ENCODE data around the gene APOF. TPM values are rescaled to one million over a fixed set of nuclear protein-coding genes. Genes with fewer than 3 reads are reported as not detected.

Gene APOF
- total and polyA plus RNA-seq, 2 of the 13 experiments (the other 11 are each of a cell fraction or from before 2014, with no cell fraction given) = 3.3 to 23.9 TPM

- H3K4me3 ChIP-seq (replicated peaks in 1 of 3; ENCODE audit: insufficient read depth in 1 of 3, low read depth in 2 of 3, low read length in 3 of 3) = no peak overlapping the region
- no peak overlapping the region for H2AFZ ChIP-seq (ENCODE audit: low read length)
- H4K20me1 ChIP-seq (ENCODE audit: insufficient read depth, low read length) = no peaks in the 10 kb centered on the region
- intact Hi-C loops (cut with micrococcal nuclease; ENCODE audit: unreplicated experiment) = loop anchor here (1.0 kb wide), 1 partner anchor 10 kb away; no protein-coding TSS in a partner anchor
- H3K4me1 ChIP-seq (ENCODE audit: insufficient read depth, low read length) = peaks cover 45% of the 10 kb centered on the region
- H3K27ac ChIP-seq (ENCODE audit: extremely low read length, insufficient read depth, low read length) = peak overlapping the region; percentile 4
- POLR2A ChIA-PET = interaction anchor here (0.8 to 2.2 kb wide), 4 partner anchors 13 to 108 kb away, joined by 3 to 15 read pairs (median 6); partner anchors contain the start of genes APOF, PAN2 and STAT2
- peak; percentile 62 for DNase-seq (ENCODE audit: low spot score)
- in situ Hi-C loops (cut with HindIII; ENCODE audit: extremely low pct_ligation_motif_present, low pct_unique_long_range_greater_than_20kb) = no loop called here
- peak; percentile 39 for FAIRE-seq
- no peaks in the 10 kb centered on the region for H3K27me3 ChIP-seq (ENCODE audit: control insufficient read depth in 1 of 2, insufficient read depth in 2 of 2, low read length in 2 of 2)
- peak overlapping the region; percentile 25 for H3K4me2 ChIP-seq (ENCODE audit: low read depth, low read length)
- H3K79me2 ChIP-seq (ENCODE audit: insufficient read depth, low read length) = no peaks in the 10 kb centered on the region
- H3K9me3 ChIP-seq (ENCODE audit: low read length) = no peaks in the 10 kb centered on the region
- WGBS (ENCODE audit: low lambda C conversion rate) = 48% methylated on average over 7 of the region's 7 CpGs
- peak; percentile 69 for ATAC-seq
- no peaks in the 10 kb centered on the region for H3K36me3 ChIP-seq (replicated peaks in 1 of 2; ENCODE audit: control insufficient read depth in 1 of 2, insufficient read depth in 2 of 2, low read length in 2 of 2)
- CTCF ChIA-PET (ENCODE audit: low intra/inter-chr PET ratio, low total read pairs) = no interaction called here
- no TSS peak for BruUV-seq (replicated peaks)
- H3K9ac ChIP-seq (ENCODE audit: insufficient read depth, low read depth, low read length) = no peak overlapping the region
- TF ChIP-seq HMG20B (CRISPR knock-in tag; conservative IDR thresholded peaks at IDR 0.05) (no peak), ZNF616 (CRISPR knock-in tag; IDR thresholded peaks at IDR 0.05; ENCODE audit: low read depth) (no peak), ZMYM4 (CRISPR knock-in tag; IDR thresholded peaks at IDR 0.05) (no peak), ZNF496 (CRISPR knock-in tag; IDR thresholded peaks at IDR 0.05; ENCODE audit: insufficient replicate concordance) (no peak), HNRNPLL (IDR thresholded peaks at IDR 0.05; ENCODE audit: low read depth, low read length, poor library complexity, severe bottlenecking) (no peak), TARDBP (CRISPR knock-in tag; IDR thresholded peaks at IDR 0.05) (no peak), ISL2 (CRISPR knock-in tag; IDR thresholded peaks at IDR 0.05) (0 out of 2 replicates have a peak, but pooled peaks have one; percentile 23), ZNF276 (CRISPR knock-in tag; IDR thresholded peaks at IDR 0.05; ENCODE audit: low read depth) (no peak), ARHGAP35 (CRISPR knock-in tag; IDR thresholded peaks at IDR 0.05; ENCODE audit: borderline replicate concordance) (no peak), ZNF180 (CRISPR knock-in tag; IDR thresholded peaks at IDR 0.05; ENCODE audit: borderline replicate concordance, low read depth) (no peak)
- TF ChIP-seq, protein P1, sequence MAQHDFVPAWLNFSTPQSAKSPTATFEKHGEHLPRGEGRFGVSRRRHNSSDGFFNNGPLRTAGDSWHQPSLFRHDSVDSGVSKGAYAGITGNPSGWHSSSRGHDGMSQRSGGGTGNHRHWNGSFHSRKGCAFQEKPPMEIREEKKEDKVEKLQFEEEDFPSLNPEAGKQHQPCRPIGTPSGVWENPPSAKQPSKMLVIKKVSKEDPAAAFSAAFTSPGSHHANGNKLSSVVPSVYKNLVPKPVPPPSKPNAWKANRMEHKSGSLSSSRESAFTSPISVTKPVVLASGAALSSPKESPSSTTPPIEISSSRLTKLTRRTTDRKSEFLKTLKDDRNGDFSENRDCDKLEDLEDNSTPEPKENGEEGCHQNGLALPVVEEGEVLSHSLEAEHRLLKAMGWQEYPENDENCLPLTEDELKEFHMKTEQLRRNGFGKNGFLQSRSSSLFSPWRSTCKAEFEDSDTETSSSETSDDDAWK (CRISPR knock-in tag; IDR thresholded peaks at IDR 0.05) = no peak
- TF ChIP-seq, protein P2, sequence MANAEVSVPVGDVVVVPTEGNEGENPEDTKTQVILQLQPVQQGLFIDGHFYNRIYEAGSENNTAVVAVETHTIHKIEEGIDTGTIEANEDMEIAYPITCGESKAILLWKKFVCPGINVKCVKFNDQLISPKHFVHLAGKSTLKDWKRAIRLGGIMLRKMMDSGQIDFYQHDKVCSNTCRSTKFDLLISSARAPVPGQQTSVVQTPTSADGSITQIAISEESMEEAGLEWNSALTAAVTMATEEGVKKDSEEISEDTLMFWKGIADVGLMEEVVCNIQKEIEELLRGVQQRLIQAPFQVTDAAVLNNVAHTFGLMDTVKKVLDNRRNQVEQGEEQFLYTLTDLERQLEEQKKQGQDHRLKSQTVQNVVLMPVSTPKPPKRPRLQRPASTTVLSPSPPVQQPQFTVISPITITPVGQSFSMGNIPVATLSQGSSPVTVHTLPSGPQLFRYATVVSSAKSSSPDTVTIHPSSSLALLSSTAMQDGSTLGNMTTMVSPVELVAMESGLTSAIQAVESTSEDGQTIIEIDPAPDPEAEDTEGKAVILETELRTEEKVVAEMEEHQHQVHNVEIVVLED (CRISPR knock-in tag; IDR thresholded peaks at IDR 0.05; ENCODE audit: borderline replicate concordance) = no peak
- TF ChIP-seq, protein P3, sequence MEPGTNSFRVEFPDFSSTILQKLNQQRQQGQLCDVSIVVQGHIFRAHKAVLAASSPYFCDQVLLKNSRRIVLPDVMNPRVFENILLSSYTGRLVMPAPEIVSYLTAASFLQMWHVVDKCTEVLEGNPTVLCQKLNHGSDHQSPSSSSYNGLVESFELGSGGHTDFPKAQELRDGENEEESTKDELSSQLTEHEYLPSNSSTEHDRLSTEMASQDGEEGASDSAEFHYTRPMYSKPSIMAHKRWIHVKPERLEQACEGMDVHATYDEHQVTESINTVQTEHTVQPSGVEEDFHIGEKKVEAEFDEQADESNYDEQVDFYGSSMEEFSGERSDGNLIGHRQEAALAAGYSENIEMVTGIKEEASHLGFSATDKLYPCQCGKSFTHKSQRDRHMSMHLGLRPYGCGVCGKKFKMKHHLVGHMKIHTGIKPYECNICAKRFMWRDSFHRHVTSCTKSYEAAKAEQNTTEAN (CRISPR knock-in tag; conservative IDR thresholded peaks at IDR 0.05) = 0 out of 2 replicates have a peak, but pooled peaks have one; percentile 17
- TF ChIP-seq, protein P4, sequence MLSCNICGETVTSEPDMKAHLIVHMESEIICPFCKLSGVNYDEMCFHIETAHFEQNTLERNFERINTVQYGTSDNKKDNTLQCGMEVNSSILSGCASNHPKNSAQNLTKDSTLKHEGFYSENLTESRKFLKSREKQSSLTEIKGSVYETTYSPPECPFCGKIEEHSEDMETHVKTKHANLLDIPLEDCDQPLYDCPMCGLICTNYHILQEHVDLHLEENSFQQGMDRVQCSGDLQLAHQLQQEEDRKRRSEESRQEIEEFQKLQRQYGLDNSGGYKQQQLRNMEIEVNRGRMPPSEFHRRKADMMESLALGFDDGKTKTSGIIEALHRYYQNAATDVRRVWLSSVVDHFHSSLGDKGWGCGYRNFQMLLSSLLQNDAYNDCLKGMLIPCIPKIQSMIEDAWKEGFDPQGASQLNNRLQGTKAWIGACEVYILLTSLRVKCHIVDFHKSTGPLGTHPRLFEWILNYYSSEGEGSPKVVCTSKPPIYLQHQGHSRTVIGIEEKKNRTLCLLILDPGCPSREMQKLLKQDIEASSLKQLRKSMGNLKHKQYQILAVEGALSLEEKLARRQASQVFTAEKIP (CRISPR knock-in tag; IDR thresholded peaks at IDR 0.05; ENCODE audit: borderline replicate concordance) = no peak
These were observed 12.3 kb upstream of the APOF start for GRCh38 chr12:56374726-56375597.
